ENCODE measurements around the gene RAB19.
"Not testable (repeated sequence)": the region's sequence is repeated elsewhere in the genome, so short reads cannot be mapped to it uniquely, and the experiment has no call there.

The RAB19 gene

DNA sequence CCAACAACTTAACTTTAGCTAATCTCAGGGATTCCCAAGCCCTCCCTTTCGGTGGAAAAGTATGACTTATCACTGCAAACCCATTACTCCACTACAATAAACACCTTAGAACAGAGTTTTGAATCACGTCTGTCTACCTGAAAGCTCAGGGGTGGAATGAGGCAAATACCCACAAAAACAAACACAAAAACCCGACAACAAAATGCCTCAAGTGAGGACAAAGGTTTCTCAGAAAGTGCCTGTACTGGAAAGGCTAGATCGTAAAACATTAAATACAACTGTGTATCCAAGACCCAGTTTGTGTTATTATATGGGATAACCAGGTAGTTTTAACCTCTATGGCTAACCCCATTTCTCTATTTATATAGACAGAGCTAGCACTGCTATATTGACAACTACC lies 49.4 kb downstream of the RAB19 start:
- no peak overlapping the region for H4K91ac ChIP-seq (ENCODE audit: low read length)
- no peak overlapping the region for H2BK12ac ChIP-seq (ENCODE audit: low read length in 2 of 2)
- no peak overlapping the region for H3K4me3 ChIP-seq (ENCODE audit: insufficient read depth in 1 of 2, low read depth in 1 of 2, low read length in 2 of 2)
- 95% methylated on average over 3 of the region's 4 CpGs for WGBS
- no peaks in the 10 kb centered on the region for H3K27me3 ChIP-seq (ENCODE audit: control insufficient read depth in 1 of 2, insufficient read depth in 1 of 2, low read length in 2 of 2)
- H3K9me3 ChIP-seq (ENCODE audit: control insufficient read depth, low read length), result no peaks in the 10 kb centered on the region
- no peak overlapping the region for H3K14ac ChIP-seq (ENCODE audit: low read length in 2 of 2)
- no peak overlapping the region for H3K4me2 ChIP-seq (ENCODE audit: low read length, poor library complexity, severe bottlenecking)
- no peak overlapping the region for H2BK120ac ChIP-seq (ENCODE audit: low read depth, low read length)
- H3K18ac ChIP-seq (ENCODE audit: low read depth in 1 of 2, low read length in 2 of 2), result no peak overlapping the region
- no peak overlapping the region for H3K23ac ChIP-seq (ENCODE audit: low read length in 2 of 2)
- H2BK15ac ChIP-seq (ENCODE audit: low read depth, poor library complexity, severe bottlenecking), result no peak overlapping the region
- no peak overlapping the region for H2AK5ac ChIP-seq (ENCODE audit: low read length, severe bottlenecking)
- DNase-seq, result no peak
- no peak overlapping the region for H2BK5ac ChIP-seq (ENCODE audit: low read depth, low read length, poor library complexity, severe bottlenecking)
- H3K27ac ChIP-seq (ENCODE audit: low read length, poor library complexity, severe bottlenecking), result no peak overlapping the region
- peaks cover 19 to 67% of the 10 kb centered on the region in 2 experiments for H3K36me3 ChIP-seq (ENCODE audit: control insufficient read depth in 1 of 2, insufficient read depth in 2 of 2, low read depth in 1 of 2, low read length in 2 of 2)
- H3K79me1 ChIP-seq (replicated peaks; ENCODE audit: low read length, poor library complexity, severe bottlenecking), result peaks cover 16% of the 10 kb centered on the region
- no peak overlapping the region for H2AFZ ChIP-seq (ENCODE audit: low read depth, low read length)
- H4K8ac ChIP-seq (ENCODE audit: low read length), result no peak overlapping the region
- peaks cover 5% of the 10 kb centered on the region for H3K4me1 ChIP-seq (ENCODE audit: control insufficient read depth, insufficient read depth, low read depth, low read length)
- no peak overlapping the region for H3K4ac ChIP-seq (ENCODE audit: low read depth in 1 of 2, low read length in 2 of 2)
- no peak overlapping the region for H3K9ac ChIP-seq (ENCODE audit: low read length)

DNA sequence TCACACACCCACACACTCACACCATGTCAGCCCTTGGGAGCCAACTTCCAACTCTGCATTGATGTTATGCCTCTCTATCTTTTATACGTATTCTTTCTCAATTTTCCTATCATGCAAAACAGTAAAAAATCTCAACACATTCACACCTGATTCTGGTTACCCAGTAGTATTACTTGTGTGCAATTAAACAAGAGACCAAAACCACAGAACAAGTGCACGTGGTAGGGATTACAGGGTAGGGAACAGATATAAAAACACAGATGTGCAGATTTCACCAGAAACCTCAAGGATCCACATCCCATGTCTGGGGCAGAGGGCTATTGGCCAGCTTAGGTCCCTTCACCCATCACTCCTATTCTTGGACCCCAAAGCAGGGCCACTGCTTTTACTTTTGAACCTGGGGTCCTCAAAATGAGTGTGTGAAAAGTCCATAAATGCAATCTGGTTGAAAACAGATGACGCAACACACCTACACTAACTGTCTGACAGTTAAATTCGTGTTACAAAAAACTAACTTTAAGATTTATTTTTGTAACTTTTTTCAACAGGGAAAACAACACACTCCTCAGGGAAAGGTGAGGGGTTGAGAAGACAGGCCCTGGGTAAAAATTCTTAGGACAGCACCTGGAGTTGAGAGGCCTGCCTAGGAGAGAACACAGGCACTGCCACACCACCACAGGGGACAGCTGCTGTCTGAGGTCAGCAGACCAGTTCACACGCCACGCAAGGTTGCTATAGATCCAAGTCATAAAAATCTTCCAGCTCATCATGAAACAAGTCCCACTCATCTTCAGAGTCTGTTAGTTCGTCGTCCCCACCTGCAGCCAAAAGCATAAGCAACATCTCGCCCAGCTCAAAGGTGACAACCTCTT lies 50.2 kb downstream of the RAB19 start:
- not testable (repeated sequence) for H3K18ac ChIP-seq (ENCODE audit: low read depth in 1 of 2, low read length in 2 of 2); H4K91ac ChIP-seq (ENCODE audit: low read length); H2BK15ac ChIP-seq (ENCODE audit: low read depth, poor library complexity, severe bottlenecking); H2AFZ ChIP-seq (ENCODE audit: low read depth, low read length); DNase-seq; H3K4me2 ChIP-seq (ENCODE audit: low read length, poor library complexity, severe bottlenecking); H3K4me1 ChIP-seq (ENCODE audit: control insufficient read depth, insufficient read depth, low read depth, low read length); H2BK5ac ChIP-seq (ENCODE audit: low read depth, low read length, poor library complexity, severe bottlenecking); H3K9ac ChIP-seq (ENCODE audit: low read length); H4K8ac ChIP-seq (ENCODE audit: low read length); H3K4me3 ChIP-seq (ENCODE audit: insufficient read depth in 1 of 2, low read depth in 1 of 2, low read length in 2 of 2); H3K23ac ChIP-seq (ENCODE audit: low read length in 2 of 2); H2BK12ac ChIP-seq (ENCODE audit: low read length in 2 of 2); H3K14ac ChIP-seq (ENCODE audit: low read length in 2 of 2); H3K27me3 ChIP-seq (ENCODE audit: control insufficient read depth in 1 of 2, insufficient read depth in 1 of 2, low read length in 2 of 2); H3K9me3 ChIP-seq (ENCODE audit: control insufficient read depth, low read length); H2AK5ac ChIP-seq (ENCODE audit: low read length, severe bottlenecking); H3K27ac ChIP-seq (ENCODE audit: low read length, poor library complexity, severe bottlenecking); H3K4ac ChIP-seq (ENCODE audit: low read depth in 1 of 2, low read length in 2 of 2); H2BK120ac ChIP-seq (ENCODE audit: low read depth, low read length)
- Histone ChIP-seq H3K79me1 (replicated peaks; ENCODE audit: low read length, poor library complexity, severe bottlenecking) (peaks cover 19% of the 10 kb centered on the region), H3K36me3 (ENCODE audit: control insufficient read depth in 1 of 2, insufficient read depth in 2 of 2, low read depth in 1 of 2, low read length in 2 of 2) (peaks cover 21 to 74% of the 10 kb centered on the region in 2 experiments)
- 98% methylated on average over 6 of the region's 9 CpGs for WGBS

DNA sequence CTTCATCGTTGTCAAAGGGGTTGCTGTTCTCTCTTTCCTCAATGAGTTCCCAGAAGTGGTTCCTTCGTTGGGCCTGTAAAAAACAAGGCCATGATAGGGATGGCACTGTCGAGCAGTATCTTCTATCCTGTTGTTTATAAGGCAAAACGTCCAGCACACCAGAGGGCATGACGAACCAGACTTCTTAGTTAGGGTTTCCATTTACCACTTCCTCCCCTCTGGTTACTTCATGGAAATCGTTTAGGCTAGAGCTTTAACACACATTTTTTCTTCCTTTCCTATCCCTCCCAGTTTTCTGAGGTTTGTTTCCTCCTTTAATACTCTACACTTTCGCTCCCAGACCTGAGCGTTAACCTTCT lies 50.8 kb downstream of the RAB19 start:
- Histone ChIP-seq H3K4me1 (ENCODE audit: control insufficient read depth, insufficient read depth, low read depth, low read length) (peaks cover 4% of the 10 kb centered on the region), H3K18ac (ENCODE audit: low read depth in 1 of 2, low read length in 2 of 2) (no peak overlapping the region), H2BK5ac (ENCODE audit: low read depth, low read length, poor library complexity, severe bottlenecking) (no peak overlapping the region), H3K4ac (ENCODE audit: low read depth in 1 of 2, low read length in 2 of 2) (no peak overlapping the region), H4K91ac (ENCODE audit: low read length) (no peak overlapping the region), H2AK5ac (ENCODE audit: low read length, severe bottlenecking) (no peak overlapping the region), H3K79me1 (replicated peaks; ENCODE audit: low read length, poor library complexity, severe bottlenecking) (peaks cover 20% of the 10 kb centered on the region), H3K4me3 (ENCODE audit: insufficient read depth in 1 of 2, low read depth in 1 of 2, low read length in 2 of 2) (no peak overlapping the region), H3K14ac (ENCODE audit: low read length in 2 of 2) (no peak overlapping the region), H3K27me3 (ENCODE audit: control insufficient read depth in 1 of 2, insufficient read depth in 1 of 2, low read length in 2 of 2) (no peaks in the 10 kb centered on the region), H2BK15ac (ENCODE audit: low read depth, poor library complexity, severe bottlenecking) (no peak overlapping the region), H3K4me2 (ENCODE audit: low read length, poor library complexity, severe bottlenecking) (no peak overlapping the region), H3K27ac (ENCODE audit: low read length, poor library complexity, severe bottlenecking) (no peak overlapping the region), H2BK12ac (ENCODE audit: low read length in 2 of 2) (no peak overlapping the region), H4K8ac (ENCODE audit: low read length) (no peak overlapping the region), H2AFZ (ENCODE audit: low read depth, low read length) (no peak overlapping the region), H3K36me3 (ENCODE audit: control insufficient read depth in 1 of 2, insufficient read depth in 2 of 2, low read depth in 1 of 2, low read length in 2 of 2) (peaks cover 19 to 78% of the 10 kb centered on the region in 2 experiments), H2BK120ac (ENCODE audit: low read depth, low read length) (no peak overlapping the region), H3K9ac (ENCODE audit: low read length) (no peak overlapping the region), H3K9me3 (ENCODE audit: control insufficient read depth, low read length) (no peaks in the 10 kb centered on the region), H3K23ac (ENCODE audit: low read length in 2 of 2) (no peak overlapping the region)
- no peak for DNase-seq
- 92% methylated on average over 8 of the region's 8 CpGs for WGBS

DNA sequence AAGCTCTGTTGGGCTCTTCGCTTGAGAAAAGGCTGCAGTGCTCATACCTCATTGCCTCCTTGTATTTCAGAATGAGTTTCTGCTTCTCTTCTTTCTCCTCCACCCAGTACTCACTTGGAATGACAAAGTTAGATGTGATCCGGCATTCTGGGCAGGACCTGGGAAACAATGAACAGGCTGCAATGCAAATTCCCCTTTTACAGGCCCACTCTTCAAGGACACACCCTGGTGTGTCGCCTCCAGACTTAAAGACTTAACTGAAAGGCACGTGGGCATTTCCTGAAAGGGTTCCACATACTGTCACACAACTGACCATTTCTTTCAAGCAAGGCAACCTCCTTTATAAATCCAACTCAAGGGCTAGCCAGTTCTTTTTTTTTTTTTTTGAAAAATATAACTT lies 51.9 kb downstream of the RAB19 start:
- Histone ChIP-seq H3K36me3 (ENCODE audit: control insufficient read depth in 1 of 2, insufficient read depth in 2 of 2, low read depth in 1 of 2, low read length in 2 of 2) (peaks cover 21 to 84% of the 10 kb centered on the region in 2 experiments), H3K79me1 (replicated peaks; ENCODE audit: low read length, poor library complexity, severe bottlenecking) (peaks cover 28% of the 10 kb centered on the region), H2AK5ac (ENCODE audit: low read length, severe bottlenecking) (no peak overlapping the region), H3K4ac (ENCODE audit: low read depth in 1 of 2, low read length in 2 of 2) (no peak overlapping the region), H3K9me3 (ENCODE audit: control insufficient read depth, low read length) (no peaks in the 10 kb centered on the region), H3K4me2 (ENCODE audit: low read length, poor library complexity, severe bottlenecking) (no peak overlapping the region), H2BK5ac (ENCODE audit: low read depth, low read length, poor library complexity, severe bottlenecking) (no peak overlapping the region), H2AFZ (ENCODE audit: low read depth, low read length) (no peak overlapping the region), H2BK12ac (ENCODE audit: low read length in 2 of 2) (no peak overlapping the region), H2BK120ac (ENCODE audit: low read depth, low read length) (no peak overlapping the region), H3K14ac (ENCODE audit: low read length in 2 of 2) (no peak overlapping the region), H3K23ac (ENCODE audit: low read length in 2 of 2) (no peak overlapping the region), H3K27ac (ENCODE audit: low read length, poor library complexity, severe bottlenecking) (no peak overlapping the region), H3K4me1 (ENCODE audit: control insufficient read depth, insufficient read depth, low read depth, low read length) (peaks cover 4% of the 10 kb centered on the region), H3K4me3 (ENCODE audit: insufficient read depth in 1 of 2, low read depth in 1 of 2, low read length in 2 of 2) (no peak overlapping the region), H3K9ac (ENCODE audit: low read length) (no peak overlapping the region), H2BK15ac (ENCODE audit: low read depth, poor library complexity, severe bottlenecking) (no peak overlapping the region), H3K27me3 (ENCODE audit: control insufficient read depth in 1 of 2, insufficient read depth in 1 of 2, low read length in 2 of 2) (no peaks in the 10 kb centered on the region), H4K8ac (ENCODE audit: low read length) (no peak overlapping the region), H4K91ac (ENCODE audit: low read length) (no peak overlapping the region), H3K18ac (ENCODE audit: low read depth in 1 of 2, low read length in 2 of 2) (no peak overlapping the region)
- no peak for DNase-seq
- WGBS, result 82% methylated on average over 4 of the region's 4 CpGs

Data from mesenchymal stem cell (in vitro differentiated cells and primary cell).